Right lung (tissue), 5 donors: ENCODE data around the gene MAP4K4. TPM values are rescaled to one million over a fixed set of nuclear protein-coding genes. Genes with fewer than 3 reads are reported as not detected.

Experiments used
- DNase-seq, 2 donors: peaks; one replicate each; pipeline ENCODE4 v3.0.0-alpha.2; 2013
- polyA plus RNA-seq, 5 donors: library from polyadenylated mRNA; unstranded; fragments of 120-200 nt; gene quantifications; one replicate each; pipeline versions ENCODE4 v1.2.1 to v1.2.3, GENCODE V29; 2013; ENCODE audit warnings: inconsistent platforms in 1 of 5, low replicate concordance in 1 of 5; ENCODE audit not compliant: insufficient read length in 5 of 5, insufficient read depth in 1 of 5

MAP4K4 gene
- polyA plus RNA-seq, 5 donors = 96.9 to 142 (median 130) TPM

- DNase-seq = no peak
Observed at GRCh38 chr2:101833890-101834523, 136.5 kb downstream of the MAP4K4 start.

- no peak for DNase-seq
Observed at GRCh38 chr2:101837354-101837753, 139.8 kb downstream of the MAP4K4 start.

- no peak for DNase-seq
Observed at GRCh38 chr2:101841679-101842327, 144.3 kb downstream of the MAP4K4 start.

- DNase-seq = no peak
Observed at GRCh38 chr2:101842471-101842870, 145.0 kb downstream of the MAP4K4 start.

- DNase-seq = no peak
Observed at GRCh38 chr2:101843048-101843447, 145.5 kb downstream of the MAP4K4 start.

GRCh38 chr2:101843471-101843870, 146.0 kb downstream of the MAP4K4 start:
- DNase-seq = no peak

GRCh38 chr2:101844055-101844635, 146.6 kb downstream of the MAP4K4 start:
- DNase-seq = no peak

- no peak for DNase-seq
Observed at GRCh38 chr2:101846973-101847372, 149.5 kb downstream of the MAP4K4 start.

GRCh38 chr2:101847661-101848339, 150.3 kb downstream of the MAP4K4 start:
- no peak for DNase-seq

- no peak for DNase-seq
Observed at GRCh38 chr2:101848769-101849410, 151.4 kb downstream of the MAP4K4 start.

GRCh38 chr2:101850450-101850849, 152.9 kb downstream of the MAP4K4 start:
- no peak for DNase-seq

GRCh38 chr2:101850991-101851390, 153.5 kb downstream of the MAP4K4 start:
- DNase-seq = no peak

- no peak for DNase-seq
Observed at GRCh38 chr2:101852824-101853223, 155.3 kb downstream of the MAP4K4 start.

GRCh38 chr2:101854877-101855276, 157.4 kb downstream of the MAP4K4 start:
- DNase-seq = no peak

GRCh38 chr2:101855776-101856175, 158.3 kb downstream of the MAP4K4 start:
- no peak for DNase-seq

- DNase-seq = no peak
Observed at GRCh38 chr2:101858246-101858645, 160.7 kb downstream of the MAP4K4 start.

- DNase-seq = no peak
Observed at GRCh38 chr2:101858910-101859309, 161.4 kb downstream of the MAP4K4 start.

- no peak for DNase-seq
Observed at GRCh38 chr2:101859604-101860003, 162.1 kb downstream of the MAP4K4 start.

GRCh38 chr2:101860157-101860556, 162.7 kb downstream of the MAP4K4 start:
- no peak for DNase-seq

- no peak for DNase-seq
Observed at GRCh38 chr2:101860782-101861181, 163.3 kb downstream of the MAP4K4 start.

- DNase-seq = no peak
Observed at GRCh38 chr2:101861382-101861781, 163.9 kb downstream of the MAP4K4 start.

GRCh38 chr2:101863534-101863933, 166.0 kb downstream of the MAP4K4 start:
- DNase-seq = no peak
